Neural cell (in vitro differentiated cells): ENCODE results near the gene MAGEB4. TPM values are rescaled to one million over a fixed set of nuclear protein-coding genes. Genes with fewer than 3 reads are reported as not detected.
"Not testable (repeated sequence)": the region's sequence is repeated elsewhere in the genome, so short reads cannot be mapped to it uniquely, and the experiment has no call there.

Source experiments
- H2AFZ ChIP-seq: fragments of 200-600, 300-800 bp; sonication (generic), shearing (Covaris generic); 2 replicates; pipeline ENCODE4 v1.6.0; 2014; ENCODE audit warnings: low read depth, mild to moderate bottlenecking, antibody characterized with exemption, low read length, moderate library complexity
- H3F3A ChIP-seq: fragments of 200-600 bp; shearing (Covaris generic); 2 replicates; pipeline ENCODE4 v1.6.1; 2016; ENCODE audit warnings: mild to moderate bottlenecking, moderate library complexity, mixed read lengths, antibody characterized with exemption, low read length; ENCODE audit not compliant: insufficient read depth, poor library complexity, severe bottlenecking
- H3K27ac ChIP-seq: fragments of 200-600, 300-800 bp; sonication (generic), shearing (Covaris generic); 2 replicates; pipeline ENCODE4 v1.5.1; 2014; ENCODE audit warnings: mild to moderate bottlenecking, low read length, moderate library complexity
- H3K27me3 ChIP-seq: fragments of 300-800, 200-600 bp; sonication (generic), shearing (Covaris generic); 2 replicates; pipeline ENCODE4 v1.6.0; 2014; ENCODE audit warnings: mild to moderate bottlenecking, low read depth, low read length, moderate library complexity; ENCODE audit not compliant: insufficient read depth
- H3K36me3 ChIP-seq: fragments of 300-800, 200-600 bp; sonication (generic), shearing (Covaris generic); 2 replicates; pipeline ENCODE4 v1.5.1; 2014; ENCODE audit warnings: mild to moderate bottlenecking, antibody characterized with exemption, low read length, moderate library complexity; ENCODE audit not compliant: insufficient read depth
- H3K4me2 ChIP-seq: fragments of 300-800, 200-600 bp; sonication (generic), shearing (Covaris generic); 2 replicates; pipeline ENCODE4 v1.6.0; 2014; ENCODE audit warnings: mild to moderate bottlenecking, low read length
- H3K4me3 ChIP-seq: fragments of 300-800, 200-600 bp; sonication (generic), shearing (Covaris generic); 2 replicates; pipeline ENCODE4 v1.5.1; 2014; ENCODE audit warnings: mild to moderate bottlenecking, low read length, moderate library complexity
- H3K79me2 ChIP-seq: fragments of 200-600 bp; shearing (Covaris generic); replicated peaks from 2 replicates; pipeline ENCODE4 v1.6.0; 2014; ENCODE audit warnings: mild to moderate bottlenecking, low read length, moderate library complexity; ENCODE audit not compliant: insufficient read depth
- H3K9ac ChIP-seq: fragments of 300-800, 200-600 bp; sonication (generic), shearing (Covaris generic); 2 replicates; pipeline ENCODE4 v1.6.1; 2016; ENCODE audit warnings: mild to moderate bottlenecking, low read length, mixed read lengths
- H3K9me2 ChIP-seq: fragments of 200-600 bp; shearing (Covaris generic); 2 replicates; pipeline ENCODE4 v1.6.1; 2016; ENCODE audit warnings: mild to moderate bottlenecking, low read length, mixed read lengths; ENCODE audit not compliant: insufficient read depth
- H3K9me3 ChIP-seq: fragments of 200-600, 300-800 bp; sonication (generic), shearing (Covaris generic); 2 replicates; pipeline ENCODE4 v1.6.1; 2016; ENCODE audit warnings: mild to moderate bottlenecking, mixed run types, low read length, moderate library complexity, mixed read lengths
- H4K20me1 ChIP-seq: fragments of 200-600 bp; shearing (Covaris generic); 2 replicates; pipeline ENCODE4 v1.6.1; 2016; ENCODE audit warnings: mild to moderate bottlenecking, mixed run types; ENCODE audit not compliant: insufficient read depth
- CTCF ChIP-seq: fragments of 450-650 bp; IDR thresholded peaks from 2 replicates; pipeline ENCODE4 v1.5.1; 2014; ENCODE audit warnings: antibody characterized with exemption, mild to moderate bottlenecking, moderate library complexity; ENCODE audit not compliant: poor library complexity, severe bottlenecking
- EP300 ChIP-seq: fragments of 450-650 bp; conservative IDR thresholded peaks from 2 replicates; pipeline ENCODE4 v1.6.1; 2014; ENCODE audit warnings: antibody characterized with exemption, mild to moderate bottlenecking, moderate library complexity; ENCODE audit not compliant: poor library complexity, severe bottlenecking
- EZH2 ChIP-seq: fragments of 200-600, 300-800 bp; shearing (Covaris generic), sonication (generic); IDR thresholded peaks from 2 replicates; pipeline ENCODE4 v1.6.1; 2014; ENCODE audit warnings: antibody characterized with exemption, low read length, borderline replicate concordance, mild to moderate bottlenecking; ENCODE audit not compliant: insufficient read depth, poor library complexity, severe bottlenecking
- MXI1 ChIP-seq: fragments of 450-650 bp; conservative IDR thresholded peaks from 2 replicates; pipeline ENCODE4 v1.6.1; 2014; ENCODE audit warnings: antibody characterized with exemption, mild to moderate bottlenecking; ENCODE audit not compliant: poor library complexity, severe bottlenecking
- POLR2AphosphoS5 ChIP-seq: IDR thresholded peaks from 2 replicates; pipeline ENCODE4 v1.6.1; 2012
- RAD21 ChIP-seq: fragments of 450-650 bp; conservative IDR thresholded peaks from 2 replicates; pipeline ENCODE4 v1.6.1; 2014; ENCODE audit warnings: antibody characterized with exemption, mild to moderate bottlenecking, moderate library complexity
- REST ChIP-seq: IDR thresholded peaks from 2 replicates; pipeline ENCODE4 v1.6.1; 2012; ENCODE audit warnings: borderline replicate concordance
- SMC3 ChIP-seq: fragments of 450-650 bp; conservative IDR thresholded peaks from 2 replicates; pipeline ENCODE4 v1.6.1; 2014; ENCODE audit warnings: antibody characterized with exemption, mild to moderate bottlenecking, moderate library complexity; ENCODE audit not compliant: poor library complexity
- TAF1 ChIP-seq: IDR thresholded peaks from 2 replicates; pipeline ENCODE4 v1.6.1; 2012; ENCODE audit warnings: low read depth
- polyA minus RNA-seq: library from RNA; depleted of rRNA, polyadenylated mRNA; stranded (reverse); fragments of >200 nt; gene quantifications from 2 replicates; pipeline ENCODE4 v1.2.3, GENCODE V29; 2014
- polyA plus RNA-seq: library from polyadenylated mRNA; depleted of rRNA; stranded (reverse); fragments of >200 nt; gene quantifications from 2 replicates; pipeline ENCODE4 v1.2.3, GENCODE V29; 2014

The MAGEB4 gene
- polyA plus RNA-seq (not detected in 2 replicates), polyA minus RNA-seq (not detected in 2 replicates)

- Histone ChIP-seq H3K27ac (no peak within 1 kb of the TSS), H3K9ac (no peak within 1 kb of the TSS), H3K36me3 (no peaks in the 10 kb centered on the region), H3F3A (no peaks in the 10 kb centered on the region), H3K4me2 (no peak within 1 kb of the TSS), H4K20me1 (no peaks in the 10 kb centered on the region), H3K27me3 (no peaks in the 10 kb centered on the region), H3K9me2 (no peaks in the 10 kb centered on the region), H3K9me3 (no peaks in the 10 kb centered on the region), H3K4me3 (no peak within 1 kb of the TSS), H3K79me2 (no peaks in the 10 kb centered on the region), H2AFZ (no peak within 1 kb of the TSS)
- TF ChIP-seq REST = no peak
- no peak for TF ChIP-seq EZH2
- TF ChIP-seq SMC3 = no peak
- no peak for TF ChIP-seq POLR2AphosphoS5
- no peak for TF ChIP-seq TAF1
- TF ChIP-seq RAD21 = no peak
- no peak for TF ChIP-seq EP300
- no peak for TF ChIP-seq CTCF
- TF ChIP-seq MXI1 = no peak
Observed at GRCh38 chrX:30241724-30242415, at the start of gene MAGEB4. MAGEB4 (plus strand) TSS chrX:30242000; CDS start chrX:30242136, 136 bp downstream.

GRCh38 chrX:30193910-30194309 lies 47.9 kb upstream of the MAGEB4 start:
- not testable (repeated sequence) for H4K20me1 ChIP-seq, H3F3A ChIP-seq, H3K27ac ChIP-seq

More at GRCh38 chrX:30193910-30194309, 47.9 kb upstream of the MAGEB4 start:
- not testable (repeated sequence) for H3K9ac ChIP-seq, H3K9me3 ChIP-seq, H3K4me3 ChIP-seq, H3K79me2 ChIP-seq, H3K9me2 ChIP-seq, H3K27me3 ChIP-seq, H2AFZ ChIP-seq, H3K4me2 ChIP-seq, H3K36me3 ChIP-seq
